Measurements from ENCODE around the gene SPTB. TPM values are rescaled to one million over a fixed set of nuclear protein-coding genes. Genes with fewer than 3 reads are reported as not detected.

The SPTB gene
- total and polyA plus RNA-seq, 9 of the 15 experiments (the other 6 are each of a cell fraction or from before 2014, with no cell fraction given), result 0.21 to 45.9 (median 11.7) TPM

- Histone ChIP-seq H3K9ac (ENCODE audit: insufficient read depth in 1 of 2, low read depth in 2 of 2, low read length in 2 of 2) (no peak overlapping the region), H3K36me3 (ENCODE audit: control insufficient read depth, insufficient read depth, low read length) (peaks cover 87% of the 10 kb centered on the region; the same call in 2 of the 3 replicates), H2AFZ (ENCODE audit: low read depth, low read length) (no peak overlapping the region), H4K20me1 (replicated peaks; ENCODE audit: control insufficient read depth, insufficient read depth, low read length) (no peaks in the 10 kb centered on the region), H3K79me2 (ENCODE audit: control insufficient read depth, insufficient read depth, low read length) (no peaks in the 10 kb centered on the region), H3K4me2 (ENCODE audit: insufficient read depth, low read length) (no peak overlapping the region), H3K9me1 (ENCODE audit: control insufficient read depth, insufficient read depth, low read length) (no peaks in the 10 kb centered on the region), H3K9me3 (replicated peaks; ENCODE audit: control insufficient read depth, insufficient read depth, low read depth, low read length) (no peaks in the 10 kb centered on the region), H3K4me3 (no peak overlapping the region), H3K27ac (ENCODE audit: extremely low read depth, low read depth, low read length) (no peak overlapping the region), H3K4me1 (replicated peaks in 1 of 2; ENCODE audit: control insufficient read depth in 2 of 2, insufficient read depth in 2 of 2, low read length in 2 of 2) (peaks cover 0 to 7% of the 10 kb centered on the region in 2 experiments; a peak in 2 of 5 replicates), H3K27me3 (ENCODE audit: control insufficient read depth in 2 of 2, insufficient read depth in 2 of 2, low read length in 2 of 2) (no peaks in the 10 kb centered on the region)
- intact Hi-C loops (cut with micrococcal nuclease) (no loop called here), in situ Hi-C loops (cut with MboI) (no loop called here)
- BruUV-seq (replicated peaks), result no TSS peak
- ChIA-PET POLR2A (interaction anchor here (1.8 to 1.9 kb wide), 2 partner anchors 11 to 13 kb away, joined by 3 to 9 read pairs; no protein-coding TSS in a partner anchor), CTCF (ENCODE audit: low intra/inter-chr PET ratio) (no interaction called here)
- DNase-seq (ENCODE audit: extremely low read depth in 1 of 4, low spot score in 3 of 4) (peak; percentile 41 to 59 (median 52)), ATAC-seq (peak; percentile 73), FAIRE-seq (peak; percentile 40)
- 71% methylated on average over 16 of the region's 25 CpGs for WGBS (ENCODE audit: insufficient coverage, low coverage, missing lambda C conversion rate)
- TF ChIP-seq ZNF311 (CRISPR knock-in tag; IDR thresholded peaks at IDR 0.05) (no peak), NFIX (CRISPR knock-in tag; IDR thresholded peaks at IDR 0.05; ENCODE audit: low read depth) (no peak), CBFA2T3 (IDR thresholded peaks at IDR 0.05) (peak; percentile 79), SMAD3 (CRISPR knock-in tag; conservative IDR thresholded peaks at IDR 0.05) (no peak), NCOR1 (IDR thresholded peaks at IDR 0.05) (peak; percentile 20; the same call in 1 of the 2 replicates), DMBX1 (CRISPR knock-in tag; IDR thresholded peaks at IDR 0.05; ENCODE audit: borderline replicate concordance) (no peak), GTF3C2 (IDR thresholded peaks at IDR 0.05; ENCODE audit: borderline replicate concordance, extremely low read depth, insufficient read length) (no peak), TCF3 (CRISPR knock-in tag; IDR thresholded peaks at IDR 0.05) (peak; percentile 86), SRSF9 (IDR thresholded peaks at IDR 0.05; ENCODE audit: borderline replicate concordance, low read depth, low read length) (no peak), CBFA2T2 (conservative IDR thresholded peaks at IDR 0.05) (peak; percentile 64), TAL1 (IDR thresholded peaks at IDR 0.05) (peak; percentile 43; the same call in 1 of the 2 replicates), NR2C1 (IDR thresholded peaks at IDR 0.05) (no peak), NR2C1 (tag; IDR thresholded peaks at IDR 0.05) (no peak), ARID1B (IDR thresholded peaks at IDR 0.05) (peak; percentile 44; the same call in 1 of the 2 replicates), STAT6 (CRISPR knock-in tag; IDR thresholded peaks at IDR 0.05) (no peak), MAX (CRISPR knock-in tag; IDR thresholded peaks at IDR 0.05) (peak; percentile 82), MYBL2 (IDR thresholded peaks at IDR 0.05; ENCODE audit: low read depth) (no peak), MYBL2 (CRISPR knock-in tag; IDR thresholded peaks at IDR 0.05; ENCODE audit: borderline replicate concordance) (no peak)
Observed at GRCh38 chr14:64775081-64775777, 104.5 kb downstream of the SPTB start.

Measured in K562 (cell line).